B cell (primary cell): ENCODE measurements around the gene THADA. TPM values are rescaled to one million over a fixed set of nuclear protein-coding genes. Genes with fewer than 3 reads are reported as not detected.

Source experiments
- ATAC-seq: fragments of 200-7000 bp; cut with Tn5 transposase; one replicate; pipeline ENCODE4 v1.10.0; 2021; ENCODE audit warnings: low read depth, mild to moderate bottlenecking, moderate number of reproducible peaks, moderate library complexity
- CTCF ChIA-PET: fragments of 350-600 bp; sonication (Branson Sonifier 250); formaldehyde crosslinking; loops from one replicate; lab custom pipeline; 2021; ENCODE audit warnings: antibody characterized with exemption, inconsistent platforms; lab: Charles Lee
- POLR2A ChIA-PET: fragments of 350-600 bp; sonication (Branson Sonifier 250); formaldehyde crosslinking; loops from one replicate; lab custom pipeline; 2021; ENCODE audit warnings: antibody characterized with exemption; lab: Charles Lee
- DNase-seq: peaks from one replicate; pipeline ENCODE4 v3.0.0; 2013
- H2AFZ ChIP-seq: 2 replicates; pipeline ENCODE4 v1.6.1; 2012; ENCODE audit warnings: mild to moderate bottlenecking, low read depth, low read length; ENCODE audit not compliant: insufficient read depth, poor library complexity, severe bottlenecking
- H3K27ac ChIP-seq, 2 donors: 1 replicate in 1 of 2; 2 replicates in 1 of 2; pipeline ENCODE4 v1.5.1; 2012 to 2013; ENCODE audit warnings: low read length in 2 of 2, mild to moderate bottlenecking in 2 of 2, moderate library complexity in 1 of 2
- H3K27me3 ChIP-seq, 4 experiments: fragments of 200-600 bp in 1 of 4; sonication (generic) in 1 of 4; replicated peaks in 1 of 4; 1 replicate in 2 of 4; 2 replicates in 2 of 4; pipeline versions ENCODE4 v1.6.1 to v1.7.0; 2013 to 2016; ENCODE audit warnings: low read length in 3 of 4, mild to moderate bottlenecking in 2 of 4, mixed read lengths in 1 of 4, moderate library complexity in 1 of 4; ENCODE audit not compliant: insufficient read depth in 4 of 4, control insufficient read depth in 3 of 4; ENCODE audit errors: control extremely low read depth in 1 of 4
- H3K36me3 ChIP-seq, 2 experiments: replicated peaks in 1 of 2; 1 replicate in 1 of 2; 2 replicates in 1 of 2; pipeline versions ENCODE4 v1.6.1 to v1.7.1; 2013; ENCODE audit warnings: low read length in 1 of 2; ENCODE audit not compliant: insufficient read depth in 2 of 2, control insufficient read depth in 1 of 2; ENCODE audit errors: control extremely low read depth in 1 of 2, extremely low read depth in 1 of 2
- H3K4me1 ChIP-seq, 2 donors: fragments of 200-600 bp in 1 of 2; sonication (generic) in 1 of 2; 1 replicate in 1 of 2; 2 replicates in 1 of 2; pipeline versions ENCODE4 v1.5.1 to v1.6.1; 2013 to 2017; ENCODE audit warnings: low read length in 2 of 2; ENCODE audit not compliant: control insufficient read depth in 2 of 2, insufficient read depth in 2 of 2
- H3K4me2 ChIP-seq: replicated peaks from 2 replicates; pipeline ENCODE3; 2012; ENCODE audit warnings: mild to moderate bottlenecking, low read depth, low read length; ENCODE audit not compliant: poor library complexity, severe bottlenecking
- H3K4me3 ChIP-seq, 5 experiments: fragments of 200-600 bp in 1 of 5; sonication (generic) in 1 of 5; 1 replicate in 3 of 5; 2 replicates in 2 of 5; pipeline versions ENCODE4 v1.5.1 to v1.7.0; 2011 to 2016; ENCODE audit warnings: low read length in 4 of 5, mild to moderate bottlenecking in 4 of 5, low read depth in 2 of 5, control low read depth in 1 of 5, moderate library complexity in 1 of 5; ENCODE audit not compliant: insufficient read depth in 1 of 5; ENCODE audit errors: control extremely low read depth in 1 of 5, extremely low read depth in 1 of 5
- H3K79me2 ChIP-seq: fragments of 200-600 bp; sonication (generic); one replicate; pipeline ENCODE4 v1.6.0; 2016; ENCODE audit warnings: low read length; ENCODE audit not compliant: control insufficient read depth, insufficient read depth
- H3K9ac ChIP-seq: fragments of 200-600 bp; sonication (generic); 2 replicates; pipeline ENCODE4 v1.6.1; 2017; ENCODE audit warnings: mild to moderate bottlenecking, low read length, moderate library complexity
- H3K9me3 ChIP-seq, 3 donors: one replicate each; pipeline versions ENCODE4 v1.6.1 to v1.7.1; 2013; ENCODE audit warnings: low read length in 2 of 3; ENCODE audit not compliant: control insufficient read depth in 2 of 3, insufficient read depth in 1 of 3; ENCODE audit errors: control extremely low read depth in 1 of 3
- H4K20me1 ChIP-seq: 2 replicates; pipeline ENCODE4 v1.6.0; 2012; ENCODE audit warnings: mild to moderate bottlenecking, low read length; ENCODE audit not compliant: insufficient read depth, control insufficient read depth, poor library complexity, severe bottlenecking
- H3K27ac Mint-ChIP-seq: one replicate; pipeline ENCODE4 v1.8.0; 2021; ENCODE audit warnings: mixed read lengths
- H3K27me3 Mint-ChIP-seq: one replicate; pipeline ENCODE4 v1.8.0; 2021; ENCODE audit warnings: mixed read lengths
- H3K4me1 Mint-ChIP-seq: one replicate; pipeline ENCODE4 v1.8.0; 2021; ENCODE audit warnings: mixed read lengths
- H3K4me3 Mint-ChIP-seq: one replicate; pipeline ENCODE4 v1.8.0; 2021; ENCODE audit warnings: mixed read lengths
- H3K9me3 Mint-ChIP-seq: one replicate; pipeline ENCODE4 v1.8.0; 2022; ENCODE audit warnings: mixed read lengths; ENCODE audit not compliant: insufficient read depth
- EZH2 ChIP-seq: IDR thresholded peaks from 2 replicates; pipeline ENCODE4 v1.6.1; 2012; ENCODE audit warnings: borderline replicate concordance, low read depth, mild to moderate bottlenecking, moderate library complexity, low read length; ENCODE audit not compliant: insufficient read depth, poor library complexity, severe bottlenecking
- WGBS: methylation state at CpG from one replicate; pipeline ENCODE4 v1.1.5; 2013; ENCODE audit warnings: missing lambda C conversion rate; ENCODE audit not compliant: insufficient coverage; 5-methylcytosine and 5-hydroxymethylcytosine counted together
- intact Hi-C: fragments of 100-400 bp; cut with micrococcal nuclease; formaldehyde crosslinking; loops from one replicate; pipeline ENCODE4 v1.10.0; 2022
- polyA plus RNA-seq: library from polyadenylated mRNA; depleted of rRNA; stranded (reverse); fragments of >200 nt; gene quantifications from 2 replicates; pipeline ENCODE4 v1.2.3, GENCODE V29; 2012
- total RNA-seq, 2 donors: library from RNA; stranded (reverse); fragments of 120-200 nt in 1 of 2; gene quantifications; 1 replicate in 1 of 2; 2 replicates in 1 of 2; pipeline versions ENCODE4 v1.2.3 to v1.2.4, GENCODE V29; 2013 to 2022
- TF ChIP-seq, protein P1 (sequence below): fragments of 200-600 bp; IDR thresholded peaks from one replicate; pipeline ENCODE4 v1.8.0; 2022; ENCODE audit warnings: antibody characterized with exemption, mild to moderate bottlenecking

The THADA gene
- total and polyA plus RNA-seq, 2 donors (not counting 1 experiment from before 2014, with no cell fraction given) = 17.6 to 48.5 TPM

DNA sequence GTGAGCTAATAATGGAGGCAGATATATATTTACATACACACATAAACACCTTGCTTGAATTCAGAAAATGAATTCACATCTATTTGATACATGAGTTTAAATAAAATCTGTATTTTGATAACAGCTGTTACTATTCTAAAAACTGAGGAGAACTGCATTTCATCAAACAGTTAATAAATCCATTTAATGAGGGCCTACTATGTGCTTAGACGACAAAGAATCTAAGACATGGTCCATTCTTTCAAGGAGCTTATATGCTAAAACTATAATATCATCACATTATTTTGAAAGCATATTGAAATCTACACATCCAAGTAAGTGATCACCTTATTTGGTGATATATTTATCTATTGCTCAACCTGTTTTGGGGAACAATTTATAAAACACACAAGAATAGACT, 278.6 kb downstream of the THADA start:
- no peak overlapping the region for H3K4me3 Mint-ChIP-seq

GRCh38 chr2:43315482-43315881, 280.4 kb downstream of the THADA start:
- intact Hi-C loops = no loop called here
- no peaks in the 10 kb centered on the region for H4K20me1 ChIP-seq
- no peaks in the 10 kb centered on the region for H3K27me3 ChIP-seq
- no peak for ATAC-seq
- H3K9me3 Mint-ChIP-seq = no peaks in the 10 kb centered on the region
- no peak overlapping the region for H3K27ac Mint-ChIP-seq
- H3K4me1 Mint-ChIP-seq = peaks cover 2% of the 10 kb centered on the region
- WGBS = no CpG with 5 or more reads among the region's 2 CpGs
- H3K27me3 Mint-ChIP-seq = no peaks in the 10 kb centered on the region
- no peak for DNase-seq
- H3K27ac ChIP-seq = no peak overlapping the region
- peaks cover 1 to 19% of the 10 kb centered on the region in 2 experiments for H3K36me3 ChIP-seq
- no peak overlapping the region for H3K4me2 ChIP-seq
- H3K9ac ChIP-seq = no peak overlapping the region
- H2AFZ ChIP-seq = no peak overlapping the region
- CTCF ChIA-PET = no interaction called here
- POLR2A ChIA-PET = no interaction called here
- no peak overlapping the region for H3K4me3 ChIP-seq
- TF ChIP-seq EZH2 = no peak
- TF ChIP-seq, protein P1, sequence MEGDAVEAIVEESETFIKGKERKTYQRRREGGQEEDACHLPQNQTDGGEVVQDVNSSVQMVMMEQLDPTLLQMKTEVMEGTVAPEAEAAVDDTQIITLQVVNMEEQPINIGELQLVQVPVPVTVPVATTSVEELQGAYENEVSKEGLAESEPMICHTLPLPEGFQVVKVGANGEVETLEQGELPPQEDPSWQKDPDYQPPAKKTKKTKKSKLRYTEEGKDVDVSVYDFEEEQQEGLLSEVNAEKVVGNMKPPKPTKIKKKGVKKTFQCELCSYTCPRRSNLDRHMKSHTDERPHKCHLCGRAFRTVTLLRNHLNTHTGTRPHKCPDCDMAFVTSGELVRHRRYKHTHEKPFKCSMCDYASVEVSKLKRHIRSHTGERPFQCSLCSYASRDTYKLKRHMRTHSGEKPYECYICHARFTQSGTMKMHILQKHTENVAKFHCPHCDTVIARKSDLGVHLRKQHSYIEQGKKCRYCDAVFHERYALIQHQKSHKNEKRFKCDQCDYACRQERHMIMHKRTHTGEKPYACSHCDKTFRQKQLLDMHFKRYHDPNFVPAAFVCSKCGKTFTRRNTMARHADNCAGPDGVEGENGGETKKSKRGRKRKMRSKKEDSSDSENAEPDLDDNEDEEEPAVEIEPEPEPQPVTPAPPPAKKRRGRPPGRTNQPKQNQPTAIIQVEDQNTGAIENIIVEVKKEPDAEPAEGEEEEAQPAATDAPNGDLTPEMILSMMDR = no peak
- H3K79me2 ChIP-seq = no peaks in the 10 kb centered on the region
- no peak overlapping the region for H3K4me3 Mint-ChIP-seq
- H3K4me1 ChIP-seq = no peaks in the 10 kb centered on the region
- no peaks in the 10 kb centered on the region for H3K9me3 ChIP-seq

More for the DNA sequence above, 278.6 kb downstream of the THADA start:
- Histone ChIP-seq H4K20me1 (no peaks in the 10 kb centered on the region), H3K4me3 (no peak overlapping the region), H3K27ac (no peak overlapping the region), H3K79me2 (no peaks in the 10 kb centered on the region), H3K9me3 (no peaks in the 10 kb centered on the region), H3K36me3 (peaks cover 1 to 20% of the 10 kb centered on the region in 2 experiments), H3K4me1 (no peaks in the 10 kb centered on the region), H3K4me2 (no peak overlapping the region), H3K9ac (no peak overlapping the region), H3K27me3 (no peaks in the 10 kb centered on the region), H2AFZ (no peak overlapping the region)
- DNase-seq = no peak
- WGBS = no CpG with 5 or more reads among the region's 1 CpG
- TF ChIP-seq EZH2 = no peak
- TF ChIP-seq, protein P1 = no peak
- no peaks in the 10 kb centered on the region for H3K9me3 Mint-ChIP-seq
- H3K27ac Mint-ChIP-seq = no peak overlapping the region
- POLR2A ChIA-PET = no interaction called here
- CTCF ChIA-PET = interaction anchor here (0.6 to 1.0 kb wide), 2 partner anchors 9 to 168 kb away, joined by 3 read pairs; no protein-coding TSS in a partner anchor
- peaks cover 2% of the 10 kb centered on the region for H3K4me1 Mint-ChIP-seq
- intact Hi-C loops = no loop called here
- H3K27me3 Mint-ChIP-seq = no peaks in the 10 kb centered on the region
- ATAC-seq = no peak
